ENCODE measurements around the gene TERB1. TPM values are rescaled to one million over a fixed set of nuclear protein-coding genes. Genes with fewer than 3 reads are reported as not detected.
"Not testable (repeated sequence)": the region's sequence is repeated elsewhere in the genome, so short reads cannot be mapped to it uniquely, and the experiment has no call there.

The TERB1 gene
- total RNA-seq, 1 experiment from 2014 or later: not detected

GRCh38 chr16:66798161-66798560, 3.2 kb downstream of the TERB1 start:
- Histone ChIP-seq H3K9me3 (ENCODE audit: control insufficient read depth in 1 of 2, insufficient read depth in 1 of 2, low read depth in 1 of 2, low read length in 2 of 2) (no peaks in the 10 kb centered on the region), H3K4me2 (ENCODE audit: low read length) (no peak overlapping the region), H3K79me2 (ENCODE audit: insufficient read depth, low read length) (no peaks in the 10 kb centered on the region), H3K27me3 (ENCODE audit: insufficient read depth, low read length) (no peaks in the 10 kb centered on the region), H2AFZ (ENCODE audit: low read depth, low read length, poor library complexity, severe bottlenecking) (no peak overlapping the region), H3K4me1 (ENCODE audit: control insufficient read depth in 1 of 2, insufficient read depth in 2 of 2, low read length in 2 of 2) (no peaks in the 10 kb centered on the region), H4K20me1 (ENCODE audit: insufficient read depth) (no peaks in the 10 kb centered on the region), H3K36me3 (ENCODE audit: control insufficient read depth in 1 of 2, insufficient read depth in 2 of 2, low read length in 2 of 2) (peaks cover 3 to 6% of the 10 kb centered on the region in 2 experiments; a peak in 3 of 4 replicates), H3K4me3 (replicated peaks in 1 of 2; ENCODE audit: low read depth in 1 of 2, low read length in 2 of 2) (no peak overlapping the region), H3K9me2 (ENCODE audit: insufficient read depth) (no peaks in the 10 kb centered on the region), H3K9ac (ENCODE audit: low read length) (no peak overlapping the region), H3K27ac (ENCODE audit: low read depth, low read length) (no peak overlapping the region)
- TF ChIP-seq SRF (IDR thresholded peaks at IDR 0.05; ENCODE audit: low read depth) (no peak), POLR2AphosphoS5 (IDR thresholded peaks at IDR 0.05; ENCODE audit: low read depth, low read length) (no peak), ZBTB33 (IDR thresholded peaks at IDR 0.05; ENCODE audit: extremely low read depth, insufficient replicate concordance, low read length) (no peak), JUND (IDR thresholded peaks at IDR 0.05) (no peak), TCF7L2 (IDR thresholded peaks at IDR 0.05; ENCODE audit: borderline replicate concordance, extremely low read depth, insufficient read depth, insufficient read length) (no peak), EZH2phosphoT487 (IDR thresholded peaks at IDR 0.05; ENCODE audit: borderline replicate concordance) (no peak), ATF3 (IDR thresholded peaks at IDR 0.05) (no peak), FOSL1 (IDR thresholded peaks at IDR 0.05; ENCODE audit: low read depth) (no peak), CTCF (IDR thresholded peaks at IDR 0.05 in 2 of 3, conservative IDR thresholded peaks at IDR 0.05 in 1 of 3; ENCODE audit: borderline replicate concordance in 1 of 3, insufficient read depth in 1 of 3, low read depth in 2 of 3, low read length in 2 of 3) (no peak), CBX3 (IDR thresholded peaks at IDR 0.05; ENCODE audit: low read depth) (no peak)
- POLR2A ChIA-PET: no interaction called here
- ATAC-seq (no peak), DNase-seq (ENCODE audit: low read depth, low spot score) (no peak)
- intact Hi-C loops (cut with micrococcal nuclease): no loop called here
- RAD21 ChIA-PET (ENCODE audit: low non-redundant PET in 1 of 2, low total read pairs in 2 of 2, uncharacterized antibody in 2 of 2, unreplicated experiment in 2 of 2): interaction anchor here in 1 of 2 experiments (0.6 kb wide), 1 partner anchor 83 kb away, joined by 6 read pairs; no protein-coding TSS in a partner anchor
- CTCF ChIA-PET: interaction anchor here (1.0 kb wide), 1 partner anchor 32 kb away, joined by 4 read pairs; the partner anchor contains the start of gene NAE1
- no TSS peak for BruUV-seq (replicated peaks)

GRCh38 chr16:66793984-66794383, 7.4 kb downstream of the TERB1 start:
- not testable (repeated sequence) for H2AFZ ChIP-seq (ENCODE audit: low read depth, low read length, poor library complexity, severe bottlenecking)

More at GRCh38 chr16:66793984-66794383, 7.4 kb downstream of the TERB1 start:
- H3K79me2 ChIP-seq (ENCODE audit: insufficient read depth, low read length); H3K27me3 ChIP-seq (ENCODE audit: insufficient read depth, low read length); BruUV-seq (replicated peaks); H3K9me2 ChIP-seq (ENCODE audit: insufficient read depth); H3K9me3 ChIP-seq (ENCODE audit: control insufficient read depth in 1 of 2, insufficient read depth in 1 of 2, low read depth in 1 of 2, low read length in 2 of 2); H3K4me1 ChIP-seq (ENCODE audit: control insufficient read depth in 1 of 2, insufficient read depth in 2 of 2, low read length in 2 of 2); H3K9ac ChIP-seq (ENCODE audit: low read length); H3K4me3 ChIP-seq (replicated peaks in 1 of 2; ENCODE audit: low read depth in 1 of 2, low read length in 2 of 2); POLR2A ChIA-PET; intact Hi-C loops (cut with micrococcal nuclease); H4K20me1 ChIP-seq (ENCODE audit: insufficient read depth); ATAC-seq; RAD21 ChIA-PET (ENCODE audit: low non-redundant PET in 1 of 2, low total read pairs in 2 of 2, uncharacterized antibody in 2 of 2, unreplicated experiment in 2 of 2); H3K4me2 ChIP-seq (ENCODE audit: low read length); DNase-seq (ENCODE audit: low read depth, low spot score); H3K27ac ChIP-seq (ENCODE audit: low read depth, low read length); H3K36me3 ChIP-seq (ENCODE audit: control insufficient read depth in 1 of 2, insufficient read depth in 2 of 2, low read length in 2 of 2): not testable (repeated sequence)
- CTCF ChIA-PET: interaction anchor here (2.4 kb wide), 1 partner anchor 37 kb away, joined by 12 read pairs; the partner anchor contains the start of gene NAE1
